Measurements from ENCODE around the gene FAM181A. TPM values are rescaled to one million over a fixed set of nuclear protein-coding genes. Genes with fewer than 3 reads are reported as not detected.

Gene FAM181A
- total and polyA plus RNA-seq, 12 donors, result not detected

DNA sequence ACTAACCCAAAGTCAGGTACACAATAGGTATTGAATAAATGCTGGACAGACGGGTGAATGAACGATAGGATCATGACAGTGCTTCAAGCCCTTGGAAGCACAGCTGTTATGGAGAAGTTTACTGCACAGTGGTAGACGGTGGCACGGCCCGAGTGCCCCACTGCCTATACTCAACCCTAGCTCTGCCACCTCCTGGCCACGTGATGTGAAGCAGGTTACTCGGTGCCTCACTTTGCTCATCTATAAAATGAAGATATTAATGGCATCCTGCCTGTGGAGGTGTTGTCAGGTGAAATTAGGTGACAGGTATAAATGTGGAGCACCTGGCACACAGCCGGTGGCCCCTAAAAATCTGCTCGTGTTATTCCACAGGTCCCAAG is 43.4 kb downstream of the FAM181A start:
- H3K27ac ChIP-seq, result peak overlapping the region in 9 of 10 donors; percentile 25 to 91 (median 65)
- no peaks in the 10 kb centered on the region for H3K9me3 ChIP-seq
- H3K4me1 ChIP-seq, result peaks cover 17 to 94% (median 56%) of the 10 kb centered on the region in 9 donors
- peak overlapping the region in 8 of 10 donors; percentile 6 to 51 (median 40) for H3K4me3 ChIP-seq
- H3K36me3 ChIP-seq, result peaks cover 0 to 5% (median 0%) of the 10 kb centered on the region in 9 donors
- no peak for DNase-seq
- intact Hi-C loops (cut with DNase I), result no loop called here
- peak in 1 of 8 donors; percentile 46 for ATAC-seq
- TF ChIP-seq CTCF (IDR thresholded peaks at IDR 0.05), result peak in 6 of 9 donors; percentile 7 to 42 (median 33)
- H3K27me3 ChIP-seq, result no peaks in the 10 kb centered on the region
- 35 to 43% methylated on average over 9 of the region's 9 CpGs for WGBS, 2 donors

DNA sequence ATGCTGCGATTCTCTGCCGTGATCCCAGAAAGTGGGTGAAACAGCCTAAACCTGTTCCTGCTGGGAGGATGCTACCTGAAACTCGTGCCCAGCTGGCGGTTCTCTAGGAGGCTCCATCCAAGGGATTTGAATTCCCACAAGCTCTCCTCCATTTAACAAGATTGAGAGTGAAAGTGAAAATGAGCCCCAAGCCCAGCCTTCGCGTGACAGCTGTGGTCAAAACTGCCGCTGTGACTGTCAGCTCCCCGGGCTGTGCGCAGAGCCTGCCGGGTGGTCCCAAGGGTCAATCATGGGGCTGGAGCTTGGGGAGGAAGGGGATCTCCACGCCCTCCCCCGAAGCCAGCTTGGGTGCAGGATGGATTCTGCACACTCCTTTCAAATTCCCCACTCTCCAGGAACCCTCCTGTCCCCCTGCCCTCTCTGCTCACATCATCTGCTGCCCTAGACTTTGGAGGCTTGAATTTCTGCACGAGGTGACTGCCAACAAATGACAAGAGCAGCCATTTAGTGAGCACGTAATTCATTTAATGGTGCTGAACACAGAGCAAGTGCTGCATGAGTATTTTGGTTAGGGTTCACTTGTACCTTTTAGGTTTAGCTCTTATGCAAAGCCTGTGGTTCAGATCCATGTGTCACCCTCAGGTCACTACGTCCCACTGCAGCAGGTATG is 44.0 kb downstream of the FAM181A start:
- Histone ChIP-seq H3K27me3 (no peaks in the 10 kb centered on the region), H3K4me1 (peaks cover 17 to 93% (median 50%) of the 10 kb centered on the region in 9 donors), H3K9me3 (no peaks in the 10 kb centered on the region), H3K27ac (peak overlapping the region in 9 of 10 donors; percentile 13 to 91 (median 65)), H3K4me3 (peak overlapping the region in 8 of 10 donors; percentile 6 to 51 (median 40)), H3K36me3 (peaks cover 0 to 5% (median 0%) of the 10 kb centered on the region in 9 donors)
- 30 to 33% methylated on average over 15 of the region's 15 CpGs for WGBS, 2 donors
- DNase-seq (no peak), ATAC-seq (no peak)
- no peak for TF ChIP-seq CTCF (IDR thresholded peaks at IDR 0.05)
- intact Hi-C loops (cut with DNase I), result no loop called here

DNA sequence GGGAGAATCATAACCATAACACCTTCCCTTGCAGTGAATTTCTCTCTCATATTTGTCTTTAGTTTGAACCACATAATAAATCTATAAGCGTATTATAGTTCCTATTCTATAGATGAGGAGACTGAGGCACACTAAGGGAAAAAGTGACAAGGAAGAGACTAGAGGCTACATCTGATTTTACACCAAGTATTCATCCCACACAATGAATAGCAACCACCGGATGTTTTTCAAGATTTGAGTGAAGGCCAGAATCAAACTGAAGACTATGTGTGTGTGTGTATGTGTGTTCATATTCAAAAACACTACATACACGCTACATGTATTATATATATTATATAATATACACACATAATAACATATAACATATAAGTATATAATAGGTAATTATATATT is 44.5 kb downstream of the FAM181A start:
- Histone ChIP-seq H3K27ac (peak overlapping the region in 7 of 10 donors; percentile 13 to 91 (median 87)), H3K4me3 (peak overlapping the region in 2 of 10 donors; percentile 41 to 46), H3K9me3 (no peaks in the 10 kb centered on the region), H3K27me3 (no peaks in the 10 kb centered on the region), H3K36me3 (peaks cover 0 to 4% (median 0%) of the 10 kb centered on the region in 9 donors), H3K4me1 (peaks cover 20 to 97% (median 50%) of the 10 kb centered on the region in 9 donors)
- no peak for DNase-seq
- ATAC-seq, result no peak
- WGBS, 2 donors, result 60 to 68% methylated on average over 3 of the region's 3 CpGs
- TF ChIP-seq CTCF (IDR thresholded peaks at IDR 0.05), result no peak
- intact Hi-C loops (cut with DNase I), result no loop called here

DNA sequence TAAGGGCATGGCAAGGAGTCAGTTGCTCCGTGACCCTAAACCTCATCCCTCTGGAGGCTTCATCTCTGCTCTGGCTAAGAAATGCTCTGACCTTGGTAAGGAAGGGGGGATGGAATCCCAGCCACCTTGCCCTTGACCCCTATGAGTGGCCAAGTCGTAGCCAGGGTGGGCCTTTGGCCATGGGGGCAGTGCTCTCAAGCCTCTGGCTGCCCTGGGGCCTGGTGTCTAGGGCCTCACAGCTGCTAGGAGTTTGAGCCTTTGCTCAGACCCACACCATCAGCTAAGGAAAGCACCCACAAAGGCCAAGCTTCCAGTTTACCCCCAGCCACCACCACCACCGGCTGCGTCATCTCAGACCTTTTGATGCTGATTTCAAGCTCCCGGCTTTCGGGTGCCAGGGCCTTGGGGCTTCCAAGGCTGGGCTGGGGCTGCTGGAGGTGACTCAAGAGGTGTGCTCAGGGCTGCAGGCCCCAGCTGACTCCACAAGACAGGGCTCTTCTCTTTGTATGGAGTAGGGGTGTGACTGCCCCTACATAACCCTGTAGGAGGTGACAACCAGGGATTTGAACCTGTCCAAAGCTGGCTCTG is 45.6 kb downstream of the FAM181A start:
- intact Hi-C loops (cut with DNase I), result no loop called here
- Histone ChIP-seq H3K4me1 (peaks cover 24 to 98% (median 57%) of the 10 kb centered on the region in 9 donors), H3K4me3 (peak overlapping the region in 8 of 10 donors; percentile 2 to 57 (median 48)), H3K9me3 (no peaks in the 10 kb centered on the region), H3K27ac (peak overlapping the region; percentile 40 to 93 (median 88)), H3K36me3 (no peaks in the 10 kb centered on the region), H3K27me3 (no peaks in the 10 kb centered on the region)
- no peak for TF ChIP-seq CTCF (IDR thresholded peaks at IDR 0.05)
- DNase-seq (no peak), ATAC-seq (peak in 2 of 8 donors; percentile 16 to 38)
- 60 to 65% methylated on average over 6 of the region's 6 CpGs for WGBS, 2 donors

All from heart right ventricle (tissue), 16 donors.